ENCODE data around the gene BANP.
"Not testable (repeated sequence)": the region's sequence is repeated elsewhere in the genome, so short reads cannot be mapped to it uniquely, and the experiment has no call there.

Gene BANP

DNA sequence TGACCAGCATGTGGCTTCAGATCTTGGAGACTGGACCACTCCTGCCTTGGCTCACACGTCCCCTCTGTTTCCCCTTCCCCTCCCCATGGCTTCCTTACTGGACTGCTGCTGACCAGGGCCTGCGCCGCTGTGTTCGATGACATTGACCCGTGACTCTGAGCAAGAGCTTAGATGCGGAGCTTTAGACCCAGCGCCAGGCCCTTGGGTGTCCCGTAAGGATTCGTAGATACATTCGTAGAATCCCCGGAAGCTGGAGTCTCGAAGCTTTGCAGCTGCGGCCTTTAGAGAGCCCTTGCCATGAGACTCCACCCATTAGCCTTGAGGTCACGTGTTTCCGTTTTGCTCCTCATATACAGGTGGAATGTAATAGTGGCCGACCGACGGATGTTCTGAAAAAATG is 65.2 kb downstream of the BANP start:
- not testable (repeated sequence) for DNase-seq

DNA sequence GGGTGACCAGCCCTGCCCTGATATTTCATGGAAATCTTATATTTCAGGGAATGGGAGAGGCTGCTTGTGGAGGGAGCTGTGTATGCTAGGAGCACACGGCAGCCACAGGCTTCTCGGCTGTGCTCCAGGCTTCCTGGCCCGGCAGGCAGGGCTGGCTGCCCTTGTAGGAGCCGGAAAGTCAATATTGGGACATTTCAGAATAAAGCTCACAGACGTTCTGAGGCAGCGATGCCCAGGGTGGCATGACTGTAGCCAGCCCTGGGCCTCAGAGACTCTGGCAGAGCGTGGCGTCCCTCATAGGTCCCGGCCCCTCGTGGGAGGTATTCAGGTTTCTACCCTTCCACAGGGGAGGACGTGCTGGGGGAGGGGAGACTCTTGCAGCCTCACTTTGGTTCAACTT is 65.7 kb downstream of the BANP start:
- DNase-seq, result no peak

- no peak for DNase-seq
These were observed 66.4 kb downstream of the BANP start for GRCh38 chr16:88017587-88018101.

GRCh38 chr16:88018382-88018781 is 67.1 kb downstream of the BANP start:
- DNase-seq, result not testable (repeated sequence)

- DNase-seq, result not testable (repeated sequence)
These were observed 68.0 kb downstream of the BANP start for GRCh38 chr16:88019041-88019820.

GRCh38 chr16:88019821-88020515 is 68.7 kb downstream of the BANP start:
- no peak for DNase-seq

DNA sequence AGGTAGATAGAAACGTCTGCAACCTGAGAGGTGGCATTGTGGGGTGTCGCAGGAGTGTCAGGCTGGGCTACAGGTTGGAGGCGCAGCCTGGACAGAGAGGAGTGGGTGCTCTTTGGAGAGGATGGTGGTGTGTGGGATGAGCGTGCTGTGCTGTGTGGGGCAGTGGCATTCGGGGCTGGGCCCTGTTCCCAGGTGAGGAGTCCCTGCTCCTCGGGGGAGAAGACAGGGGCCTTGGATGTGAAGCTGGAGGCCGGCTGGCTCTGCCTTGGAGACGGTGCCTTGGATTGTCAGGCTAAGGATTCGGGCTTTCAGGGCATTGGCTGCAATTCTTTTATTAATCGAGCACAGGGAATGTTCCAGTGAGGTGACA is 69.3 kb downstream of the BANP start:
- no peak for DNase-seq

DNA sequence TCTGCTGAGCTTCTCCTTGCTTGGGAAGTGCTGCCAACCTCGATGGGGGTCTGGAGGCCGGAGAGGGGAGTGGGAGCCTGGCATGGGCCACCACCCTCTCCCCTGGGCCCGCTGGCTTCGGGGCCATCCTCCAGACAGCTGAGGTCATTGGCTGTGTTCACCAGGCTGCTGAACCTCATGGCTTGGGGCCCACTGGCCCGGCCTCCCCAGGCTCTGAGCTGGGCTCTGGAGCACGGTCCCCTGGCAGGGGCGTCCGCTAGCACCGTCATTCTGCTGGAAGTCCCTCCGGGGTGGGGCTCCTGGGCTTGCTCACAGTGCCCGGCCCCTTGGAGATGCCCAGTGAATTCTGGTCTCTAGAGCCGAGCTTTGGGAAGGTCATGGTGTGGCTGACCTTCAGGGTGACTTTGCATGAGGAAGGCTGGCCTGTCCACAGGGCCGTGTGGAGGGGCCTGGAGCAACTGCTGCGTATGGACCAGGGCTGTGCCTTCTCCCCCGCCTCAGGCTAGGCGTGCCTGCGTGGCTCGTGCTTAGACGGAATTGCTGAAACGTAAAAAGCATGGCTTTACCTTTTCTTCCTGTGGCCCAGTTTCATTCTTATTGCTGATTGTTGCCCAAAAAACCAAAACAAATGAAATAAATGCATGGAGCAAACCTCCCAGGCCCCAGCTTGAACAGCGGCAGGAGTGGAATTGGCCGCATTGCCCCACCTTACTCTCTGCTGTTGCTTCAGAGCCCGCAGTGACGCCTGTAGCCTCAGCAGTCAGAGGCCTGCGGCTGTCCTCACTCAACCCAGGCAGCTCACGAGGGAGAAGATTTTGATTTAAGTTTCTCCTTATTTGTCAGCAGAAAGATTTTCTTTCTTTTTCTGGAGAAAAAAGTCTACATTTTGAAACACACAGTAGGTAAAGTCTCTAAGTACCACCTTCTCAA is 70.1 kb downstream of the BANP start:
- not testable (repeated sequence) for DNase-seq

GRCh38 chr16:88022076-88023042 is 71.1 kb downstream of the BANP start:
- DNase-seq, result no peak

DNA sequence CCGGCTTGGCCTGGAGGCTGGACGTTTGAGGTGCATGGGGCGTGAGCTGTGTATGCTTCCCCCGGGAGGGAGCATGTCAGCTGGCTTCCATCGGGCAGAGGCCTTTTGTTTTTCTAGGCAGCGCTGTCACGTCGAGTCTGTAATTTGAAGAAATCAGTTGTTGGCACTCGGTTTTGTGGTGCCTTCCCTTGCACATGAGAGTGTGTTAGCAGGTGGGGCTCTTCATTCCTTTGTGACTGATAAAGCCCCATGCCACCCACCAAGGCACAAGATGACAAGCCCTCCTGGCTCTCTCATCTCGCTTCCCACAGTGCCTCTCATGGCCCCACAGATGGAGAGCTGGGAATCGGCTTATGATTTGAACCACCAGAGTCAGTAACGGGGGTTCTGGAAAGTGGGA is 72.1 kb downstream of the BANP start:
- DNase-seq, result no peak

GRCh38 chr16:88023786-88024185 is 72.6 kb downstream of the BANP start:
- DNase-seq, result no peak

GRCh38 chr16:88024491-88025085 is 73.4 kb downstream of the BANP start:
- not testable (repeated sequence) for DNase-seq

GRCh38 chr16:88025086-88025492 is 73.9 kb downstream of the BANP start:
- not testable (repeated sequence) for DNase-seq

GRCh38 chr16:88025828-88026555 is 74.8 kb downstream of the BANP start:
- not testable (repeated sequence) for DNase-seq

GRCh38 chr16:88026964-88027938 is 76.0 kb downstream of the BANP start:
- no peak for DNase-seq

- not testable (repeated sequence) for DNase-seq
These were observed 77.1 kb downstream of the BANP start for GRCh38 chr16:88028177-88028930.

DNA sequence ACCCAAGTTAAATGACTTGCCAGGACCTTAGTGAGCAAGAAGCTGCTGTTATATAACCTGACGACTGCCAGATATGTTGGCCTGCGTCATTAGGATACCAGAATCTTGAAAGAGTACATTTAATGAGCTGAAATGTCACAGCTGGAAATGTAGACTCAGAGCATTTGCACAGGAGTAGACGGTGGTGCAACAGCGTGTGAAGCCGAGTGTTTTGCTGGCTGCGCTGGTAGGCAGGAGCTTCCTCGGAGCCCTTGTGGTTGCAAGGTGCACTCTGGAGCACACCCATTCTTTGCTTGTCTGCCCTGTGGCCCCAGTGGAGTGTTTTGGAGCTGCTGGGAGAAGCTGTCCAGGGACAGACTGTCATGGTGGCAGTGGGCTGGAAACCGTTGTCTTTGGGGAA is 79.3 kb downstream of the BANP start:
- no peak for DNase-seq

DNA sequence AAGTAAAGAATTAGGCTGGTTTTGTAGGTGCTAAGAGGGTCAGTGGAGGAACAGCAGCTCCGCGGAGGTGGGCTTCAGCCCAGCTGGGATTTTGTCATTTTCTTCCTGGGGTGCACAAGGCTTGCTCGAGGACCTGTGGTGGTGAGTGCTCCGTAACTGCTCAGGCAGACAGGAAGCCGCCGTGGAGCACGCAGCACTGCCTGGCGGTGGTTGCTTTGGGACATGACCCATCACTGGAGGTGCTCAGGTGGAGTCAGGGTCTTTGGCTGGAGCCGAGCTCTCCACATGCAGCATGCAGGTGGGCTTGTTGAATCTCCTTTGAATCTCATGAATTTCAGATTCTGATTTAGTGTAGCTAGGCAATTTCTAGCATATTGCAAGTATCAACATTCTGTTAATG is 79.7 kb downstream of the BANP start:
- DNase-seq, result not testable (repeated sequence)

All from NCI-H510A treated with DMSO at 0.1 percent for 48 hours (cell line).